GM19351 (cell line): ENCODE data around the gene TPP1.

Experiments used
- ATAC-seq: cut with Tn5 transposase; IDR thresholded peaks from one replicate; pipeline ENCODE4 v1.9.1; 2021; ENCODE audit warnings: mild to moderate bottlenecking, moderate library complexity; ENCODE audit not compliant: unreplicated experiment

TPP1 gene

DNA sequence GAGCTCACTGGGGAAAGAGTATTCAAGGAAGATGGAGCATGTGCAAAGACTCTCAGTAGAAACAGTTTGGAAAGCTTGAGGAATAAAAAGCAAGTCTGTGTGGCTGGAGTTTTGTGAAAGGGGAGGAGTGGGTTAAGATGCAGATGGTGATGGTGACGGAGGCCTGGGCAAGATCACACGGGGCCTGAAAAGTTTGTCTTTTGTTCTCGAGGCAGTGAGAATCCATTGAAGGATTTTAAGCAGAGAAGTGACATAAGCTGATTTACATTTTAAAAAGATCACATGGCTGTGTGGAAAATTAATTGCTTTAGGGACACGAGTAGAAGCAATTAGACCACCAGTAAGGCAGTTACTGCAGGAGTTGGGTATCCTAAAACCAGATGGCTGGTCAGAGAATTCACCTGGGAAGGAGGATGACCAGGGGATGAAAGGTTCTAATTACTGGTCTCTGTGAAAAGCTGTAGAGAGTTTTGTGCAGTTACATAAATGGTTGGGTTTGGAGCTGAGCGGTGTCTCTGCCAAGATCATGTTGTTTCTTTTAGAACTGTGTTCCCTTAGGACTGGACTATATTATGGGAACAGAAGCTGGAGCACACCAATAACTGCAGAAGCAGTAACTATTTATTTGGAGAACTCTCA lies 22.9 kb downstream of the TPP1 start:
- no peak for ATAC-seq

DNA sequence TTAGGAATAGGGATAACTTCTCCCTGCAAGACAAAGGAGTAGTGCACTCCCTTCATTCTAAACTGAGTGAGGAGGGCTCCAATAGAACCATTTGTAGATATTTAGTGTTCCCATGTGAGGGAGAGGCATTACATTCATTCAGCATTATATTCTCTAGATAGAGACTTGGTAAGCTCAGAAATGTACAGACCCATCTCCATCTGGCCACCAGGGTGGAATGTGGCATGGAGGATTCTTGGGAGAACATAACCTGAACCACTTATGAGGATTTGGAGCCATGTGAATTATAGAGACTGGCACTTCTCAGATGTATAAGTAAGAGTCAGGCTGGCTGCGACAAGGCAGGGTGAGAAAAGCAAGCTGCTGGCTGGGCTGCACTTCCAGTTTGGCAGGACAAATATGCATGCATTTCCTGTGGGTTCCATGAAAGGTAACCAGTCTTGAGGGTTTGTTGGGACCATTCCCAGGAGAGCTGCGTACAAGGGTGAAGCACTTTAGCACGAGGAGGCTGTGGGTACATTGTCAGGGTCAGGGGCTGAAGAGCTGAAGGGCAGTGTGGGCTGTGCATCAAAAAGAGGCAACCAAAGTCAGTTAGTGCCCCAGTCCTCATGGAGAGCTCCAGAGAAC lies 25.0 kb downstream of the TPP1 start:
- ATAC-seq: no peak

GRCh38 chr11:6588018-6588417 lies 31.2 kb downstream of the TPP1 start:
- ATAC-seq: no peak

GRCh38 chr11:6587360-6587953 lies 31.8 kb downstream of the TPP1 start:
- ATAC-seq: no peak

DNA sequence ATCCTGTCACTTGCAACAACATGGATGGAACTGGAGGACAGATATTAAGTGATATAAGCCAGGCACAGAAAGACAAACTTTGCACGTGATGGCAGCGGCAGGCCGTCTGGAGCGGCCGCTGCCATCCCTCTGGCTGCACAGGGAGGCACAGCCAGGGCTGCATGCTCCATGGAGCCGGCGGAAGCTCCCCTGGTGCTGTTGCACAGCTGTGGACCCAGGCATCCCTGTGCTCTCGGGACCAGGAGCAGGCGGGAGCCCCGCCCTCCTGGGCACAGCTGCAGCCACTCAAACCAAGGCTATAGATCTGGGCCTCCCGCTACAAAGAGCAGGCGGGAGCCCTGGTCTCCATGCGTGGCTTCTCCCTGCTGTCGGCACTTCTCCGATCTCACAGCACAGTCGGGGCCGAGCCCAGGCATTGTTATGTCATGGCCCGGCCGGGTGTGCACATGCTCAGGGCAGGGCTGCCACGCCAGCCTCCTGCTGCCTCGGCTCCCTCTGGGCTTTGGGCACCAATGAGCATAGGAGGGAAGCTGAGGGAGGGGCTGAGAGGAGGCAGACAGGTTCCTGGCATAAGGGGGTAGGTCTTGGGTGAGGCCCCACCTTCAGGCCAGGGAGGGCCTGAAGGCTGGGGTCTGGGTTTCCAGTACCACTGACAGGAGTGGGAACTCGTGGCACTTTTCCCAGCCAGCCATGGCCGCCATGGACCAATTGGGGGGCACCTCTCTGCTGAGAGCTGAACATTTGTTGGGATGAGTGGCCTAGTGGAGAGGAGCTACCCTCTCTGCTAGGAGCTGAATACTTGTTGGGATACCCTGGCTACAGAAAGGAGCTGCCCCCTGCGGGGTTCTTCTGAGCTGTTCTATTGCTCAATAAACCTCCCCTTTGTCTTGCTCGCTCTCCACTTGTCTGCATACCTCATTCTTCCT lies 32.5 kb downstream of the TPP1 start:
- ATAC-seq: no peak

GRCh38 chr11:6584528-6584927 lies 34.7 kb downstream of the TPP1 start:
- no peak for ATAC-seq

- no peak for ATAC-seq
Measured at GRCh38 chr11:6583584-6583983, 35.6 kb downstream of the TPP1 start.

DNA sequence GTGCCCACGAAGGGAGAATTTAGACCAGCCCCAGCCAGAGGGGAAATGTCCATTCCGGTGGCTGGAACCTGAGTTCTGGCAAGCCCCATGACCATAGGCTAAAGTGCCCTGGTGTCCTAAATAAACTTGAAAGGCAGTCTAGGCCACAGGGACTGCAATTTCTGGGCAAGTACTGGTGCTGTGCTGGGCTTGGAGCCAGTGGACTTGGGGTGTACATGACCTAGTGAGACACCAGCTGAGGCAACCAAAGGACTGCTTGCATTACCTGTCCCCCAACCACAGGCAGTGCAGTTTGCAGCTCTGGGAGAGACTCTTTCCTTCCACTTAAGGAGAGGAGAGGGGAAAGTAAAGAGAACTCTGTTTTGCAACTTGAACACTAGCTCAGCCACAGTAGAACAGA lies 39.5 kb downstream of the TPP1 start:
- no peak for ATAC-seq

DNA sequence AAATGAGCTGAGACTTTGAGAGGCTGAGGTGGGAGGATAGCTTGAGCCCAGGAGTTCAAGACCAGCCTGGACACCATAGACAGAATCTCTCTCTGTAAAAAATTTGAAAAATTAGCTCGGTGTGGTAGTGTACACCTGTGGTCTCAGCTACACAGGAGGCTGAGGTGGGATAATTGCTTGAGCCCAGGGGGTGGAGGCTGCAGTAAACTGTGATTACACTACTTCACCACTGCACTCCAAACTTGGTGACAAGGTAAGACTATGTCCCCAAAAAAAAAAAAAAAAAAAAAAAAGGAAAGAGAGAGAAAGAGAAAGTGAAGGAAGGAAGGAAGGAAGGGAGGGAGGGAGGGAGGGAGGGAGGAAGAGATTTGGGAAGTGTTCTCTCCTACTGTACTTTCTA lies 41.1 kb downstream of the TPP1 start:
- ATAC-seq: no peak

DNA sequence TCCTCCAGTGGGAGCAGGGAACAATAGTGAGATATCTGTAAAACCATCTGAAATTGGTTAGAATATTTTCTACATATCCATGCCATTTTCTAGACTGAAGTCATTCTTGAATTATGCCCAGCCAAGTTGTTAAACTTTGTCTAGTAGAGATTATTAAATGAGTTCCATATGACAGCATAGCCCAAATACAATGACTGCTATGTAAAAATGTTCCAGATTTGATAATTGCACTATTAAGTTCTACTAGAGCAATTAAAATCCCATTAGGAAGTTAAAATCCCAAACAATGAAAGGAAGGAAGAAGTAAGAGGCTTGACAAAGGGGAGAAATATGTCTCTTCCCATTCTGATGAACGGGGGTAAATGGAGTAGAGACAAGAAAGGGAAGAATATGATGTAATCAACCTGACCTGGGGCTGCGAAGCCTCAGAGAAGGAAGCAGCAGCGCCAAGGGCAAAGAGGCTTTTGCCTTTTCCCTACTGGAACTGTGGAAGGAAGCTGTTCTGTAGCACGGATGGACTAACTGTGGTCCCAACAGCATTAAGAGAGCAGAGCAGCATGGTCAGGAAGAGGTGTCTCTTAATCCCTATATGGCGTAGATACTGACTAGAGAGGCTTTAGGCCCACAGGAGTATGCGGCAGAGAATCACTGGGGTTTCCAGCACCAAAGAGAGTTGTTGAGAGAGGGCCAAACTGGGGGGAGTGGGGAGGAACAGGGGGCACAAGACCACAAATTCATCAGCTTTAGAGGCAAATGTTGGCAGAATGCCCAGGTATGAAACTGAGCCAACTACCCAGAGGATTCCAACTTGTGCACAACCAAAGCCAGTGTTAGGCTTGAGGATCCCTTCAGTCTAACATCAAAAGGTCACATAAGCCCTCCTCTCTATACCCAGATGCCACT lies 42.5 kb downstream of the TPP1 start:
- no peak for ATAC-seq

DNA sequence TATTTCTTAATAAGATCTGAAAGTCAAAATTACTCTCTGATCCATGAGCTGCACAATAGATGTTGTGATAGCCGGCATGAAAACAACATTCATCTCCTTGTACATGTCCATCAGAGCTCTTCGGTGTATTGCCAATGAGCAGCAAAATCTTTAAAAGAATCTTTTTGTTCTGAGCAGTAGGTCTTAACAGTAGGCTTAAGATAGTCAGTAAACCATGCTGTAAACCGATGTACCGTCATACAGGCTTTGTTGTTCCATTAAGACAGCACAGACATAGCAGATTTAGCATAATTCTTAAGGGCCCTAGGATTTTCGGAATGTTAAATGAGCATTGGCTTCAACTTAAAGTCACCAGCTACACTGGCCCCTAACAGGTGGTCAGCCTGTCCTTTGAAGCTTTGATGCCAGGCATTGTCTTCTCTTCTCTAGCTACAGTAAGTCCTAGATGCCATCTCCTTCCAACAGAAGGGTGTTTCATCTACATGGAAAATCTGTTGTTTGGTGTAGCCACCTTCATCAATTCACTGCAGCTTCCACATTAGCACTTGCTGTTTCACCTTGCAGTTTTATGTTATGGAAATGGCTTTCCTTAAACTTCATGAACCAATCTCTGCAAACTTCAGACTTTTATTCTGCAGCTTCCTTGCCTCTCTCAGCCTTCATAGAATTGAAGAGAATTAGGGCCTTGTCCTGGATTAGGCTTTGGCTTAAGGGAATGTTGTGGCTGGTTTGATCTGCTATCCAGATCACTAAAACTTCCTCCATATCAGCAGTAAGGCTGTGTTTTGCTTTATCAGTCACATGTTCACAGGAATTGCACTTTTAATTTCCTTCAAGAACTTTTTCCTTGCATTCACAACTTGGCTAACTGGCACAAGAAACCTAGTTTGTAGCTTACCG lies 44.2 kb downstream of the TPP1 start:
- no peak for ATAC-seq

- ATAC-seq: no peak
Measured at GRCh38 chr11:6572215-6572614, 47.0 kb downstream of the TPP1 start.

GRCh38 chr11:6571434-6572008 lies 47.7 kb downstream of the TPP1 start:
- no peak for ATAC-seq

DNA sequence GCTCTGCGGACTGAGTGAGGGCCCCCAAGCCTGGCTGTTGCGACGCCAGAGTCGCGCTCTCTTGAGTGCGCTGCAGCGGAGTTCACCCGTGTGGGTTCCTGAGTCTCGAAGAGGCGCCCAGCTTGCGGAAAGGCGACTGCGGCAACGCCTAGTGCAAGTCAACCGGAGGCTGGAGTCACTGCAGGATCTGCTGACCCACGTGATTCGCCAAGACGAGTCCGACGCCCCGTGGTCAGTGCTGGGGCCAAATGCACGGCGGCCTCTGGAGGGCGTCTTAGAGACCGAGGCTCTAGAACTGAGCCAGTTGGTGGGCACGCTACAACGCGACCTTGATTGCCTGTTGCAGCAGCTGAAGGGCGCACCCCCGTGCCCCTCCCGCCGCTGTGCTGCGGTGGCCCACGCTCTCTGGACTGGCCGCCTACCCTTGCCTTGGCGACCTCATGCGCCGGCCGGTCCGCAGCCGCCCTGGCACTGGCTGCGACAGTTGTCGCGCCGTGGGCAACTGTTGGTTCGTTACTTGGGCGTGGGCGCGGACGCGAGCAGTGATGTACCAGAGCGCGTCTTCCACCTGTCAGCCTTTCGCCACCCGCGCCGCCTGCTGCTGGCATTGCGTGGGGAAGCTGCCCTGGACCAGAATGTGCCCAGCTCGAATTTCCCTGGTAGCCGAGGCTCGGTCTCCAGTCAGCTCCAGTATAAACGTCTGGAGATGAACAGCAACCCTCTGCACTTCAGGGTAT lies 48.4 kb downstream of the TPP1 start:
- no peak for ATAC-seq

DNA sequence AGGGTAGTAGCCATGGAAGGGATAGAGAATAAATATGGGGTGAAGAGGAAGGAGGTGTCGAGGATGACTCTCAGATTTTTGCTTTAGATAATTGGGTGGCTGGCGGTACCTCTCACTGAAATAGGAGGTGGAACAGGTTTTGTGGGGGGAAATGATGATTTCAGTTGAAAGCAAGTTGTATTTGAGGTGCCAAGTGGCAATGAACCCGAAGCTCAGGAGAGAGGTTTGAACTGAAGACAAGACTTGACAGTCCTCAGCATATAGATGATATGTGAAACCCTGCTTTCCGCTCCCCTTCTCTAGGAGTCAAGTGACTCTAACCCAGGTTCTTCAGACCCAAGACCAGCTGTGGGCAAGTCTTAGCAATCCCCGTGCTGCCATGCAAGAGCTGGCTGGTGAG lies 49.5 kb downstream of the TPP1 start:
- ATAC-seq: no peak

GRCh38 chr11:6568191-6568918 lies 50.9 kb downstream of the TPP1 start:
- ATAC-seq: no peak

DNA sequence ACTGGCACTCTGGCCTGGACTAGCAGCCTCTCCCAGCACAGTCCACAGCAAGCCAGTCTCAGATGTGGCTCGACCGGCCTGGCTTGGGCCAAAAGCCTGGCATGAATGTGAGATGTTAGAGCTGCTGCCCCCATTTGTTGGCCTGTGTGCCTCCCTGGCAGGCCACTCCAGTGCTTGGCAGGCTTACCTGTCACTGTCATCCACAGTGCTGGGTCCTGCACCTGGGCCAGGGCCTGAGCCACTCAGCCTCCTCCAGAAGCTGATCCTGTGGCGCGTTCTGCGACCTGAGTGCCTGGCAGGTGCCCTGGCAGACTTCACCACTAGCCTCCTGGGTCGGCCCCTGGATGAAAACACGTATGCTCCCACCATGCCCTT lies 51.9 kb downstream of the TPP1 start:
- no peak for ATAC-seq
